ENCODE measurements around the gene DYSF.

The DYSF gene

GRCh38 chr2:71586471-71586870, 133.1 kb downstream of the DYSF start:
- DNase-seq: no peak

GRCh38 chr2:71587509-71588073, 134.2 kb downstream of the DYSF start:
- DNase-seq: no peak

- DNase-seq: no peak
Measured at GRCh38 chr2:71588497-71589170, 135.3 kb downstream of the DYSF start.

- DNase-seq: no peak
Measured at GRCh38 chr2:71589763-71590162, 136.4 kb downstream of the DYSF start.

- no peak for DNase-seq
Measured at GRCh38 chr2:71591044-71591443, 137.7 kb downstream of the DYSF start.

- DNase-seq: no peak
Measured at GRCh38 chr2:71592181-71592711, 138.9 kb downstream of the DYSF start.

- no peak for DNase-seq
Measured at GRCh38 chr2:71595569-71595968, 142.2 kb downstream of the DYSF start.

- DNase-seq: no peak
Measured at GRCh38 chr2:71596011-71596410, 142.7 kb downstream of the DYSF start.

GRCh38 chr2:71597756-71598155, 144.4 kb downstream of the DYSF start:
- no peak for DNase-seq

GRCh38 chr2:71598526-71598925, 145.2 kb downstream of the DYSF start:
- no peak for DNase-seq

- no peak for DNase-seq
Measured at GRCh38 chr2:71599038-71599437, 145.7 kb downstream of the DYSF start.

GRCh38 chr2:71599646-71600236, 146.4 kb downstream of the DYSF start:
- no peak for DNase-seq

- no peak for DNase-seq
Measured at GRCh38 chr2:71600555-71600954, 147.2 kb downstream of the DYSF start.

- DNase-seq: no peak
Measured at GRCh38 chr2:71601136-71602114, 148.1 kb downstream of the DYSF start.

GRCh38 chr2:71602115-71602495, 148.7 kb downstream of the DYSF start:
- no peak for DNase-seq

GRCh38 chr2:71602581-71602980, 149.2 kb downstream of the DYSF start:
- DNase-seq: no peak

- no peak for DNase-seq
Measured at GRCh38 chr2:71603311-71603811, 150.0 kb downstream of the DYSF start.

- DNase-seq: no peak
Measured at GRCh38 chr2:71603851-71604725, 150.7 kb downstream of the DYSF start.

GRCh38 chr2:71604726-71605120, 151.4 kb downstream of the DYSF start:
- no peak for DNase-seq

GRCh38 chr2:71605173-71605641, 151.8 kb downstream of the DYSF start:
- no peak for DNase-seq

GRCh38 chr2:71605781-71606241, 152.4 kb downstream of the DYSF start:
- DNase-seq: no peak

GRCh38 chr2:71606244-71606643, 152.9 kb downstream of the DYSF start:
- DNase-seq: no peak
